BJ (cell line): ENCODE data around the gene TM4SF4. TPM values are rescaled to one million over a fixed set of nuclear protein-coding genes. Genes with fewer than 3 reads are reported as not detected.

ENCODE experiments used
- CTCF ChIA-PET: fragments of 350-600 bp; formaldehyde crosslinking; extraction: SDS; loops from one replicate; lab custom pipeline; 2021; ENCODE audit warnings: antibody characterized with exemption, inconsistent platforms; lab: Yijun Ruan, JAX
- POLR2A ChIA-PET: fragments of 300-600 bp; sonication (Branson Sonifier 250); formaldehyde crosslinking; extraction: SDS; loops from one replicate; lab custom pipeline; 2021; ENCODE audit warnings: antibody characterized with exemption; lab: Charles Lee
- DNase-seq: peaks from one replicate; pipeline ENCODE4 v3.0.0-alpha.2; 2011; ENCODE audit warnings: low read depth
- H3K27me3 ChIP-seq: 2 replicates; pipeline ENCODE4 v1.6.0; 2011; ENCODE audit warnings: low read length; ENCODE audit not compliant: control insufficient read depth, insufficient read depth
- H3K36me3 ChIP-seq: 2 replicates; pipeline ENCODE4 v1.5.1; 2011; ENCODE audit warnings: low read length; ENCODE audit not compliant: control insufficient read depth, insufficient read depth
- H3K4me3 ChIP-seq: 2 replicates; pipeline ENCODE4 v1.5.1; 2011; ENCODE audit warnings: low read depth, mild to moderate bottlenecking, control low read depth, low read length
- polyA minus RNA-seq: library from RNA; depleted of rRNA, polyadenylated mRNA; stranded (reverse); fragments of >200 nt; gene quantifications from 2 replicates; pipeline ENCODE4 v1.2.3, GENCODE V29; 2011; rRNA and poly(A)+ RNA removed
- polyA plus RNA-seq: library from polyadenylated mRNA; depleted of rRNA; stranded (reverse); fragments of >200 nt; gene quantifications from 2 replicates; pipeline ENCODE4 v1.2.3, GENCODE V29; 2011; rRNA removed
- TF ChIP-seq, protein P1 (sequence below): IDR thresholded peaks from 2 replicates; pipeline ENCODE4 v1.5.1; 2011; ENCODE audit warnings: low read depth, mild to moderate bottlenecking, control low read depth, inconsistent platforms, low read length, moderate library complexity; ENCODE audit not compliant: insufficient read depth

TM4SF4 gene
- polyA plus RNA-seq (0.10 and 0.42 TPM in 2 replicates), polyA minus RNA-seq (0.62 TPM in 1 of 2 replicates, not detected in the other)

GRCh38 chr3:149474250-149474817, at the start of gene TM4SF4:
TM4SF4 (plus strand) TSS chr3:149474697; CDS start chr3:149474878, 181 bp downstream.
- TF ChIP-seq, protein P1, sequence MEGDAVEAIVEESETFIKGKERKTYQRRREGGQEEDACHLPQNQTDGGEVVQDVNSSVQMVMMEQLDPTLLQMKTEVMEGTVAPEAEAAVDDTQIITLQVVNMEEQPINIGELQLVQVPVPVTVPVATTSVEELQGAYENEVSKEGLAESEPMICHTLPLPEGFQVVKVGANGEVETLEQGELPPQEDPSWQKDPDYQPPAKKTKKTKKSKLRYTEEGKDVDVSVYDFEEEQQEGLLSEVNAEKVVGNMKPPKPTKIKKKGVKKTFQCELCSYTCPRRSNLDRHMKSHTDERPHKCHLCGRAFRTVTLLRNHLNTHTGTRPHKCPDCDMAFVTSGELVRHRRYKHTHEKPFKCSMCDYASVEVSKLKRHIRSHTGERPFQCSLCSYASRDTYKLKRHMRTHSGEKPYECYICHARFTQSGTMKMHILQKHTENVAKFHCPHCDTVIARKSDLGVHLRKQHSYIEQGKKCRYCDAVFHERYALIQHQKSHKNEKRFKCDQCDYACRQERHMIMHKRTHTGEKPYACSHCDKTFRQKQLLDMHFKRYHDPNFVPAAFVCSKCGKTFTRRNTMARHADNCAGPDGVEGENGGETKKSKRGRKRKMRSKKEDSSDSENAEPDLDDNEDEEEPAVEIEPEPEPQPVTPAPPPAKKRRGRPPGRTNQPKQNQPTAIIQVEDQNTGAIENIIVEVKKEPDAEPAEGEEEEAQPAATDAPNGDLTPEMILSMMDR: no peak

DNA sequence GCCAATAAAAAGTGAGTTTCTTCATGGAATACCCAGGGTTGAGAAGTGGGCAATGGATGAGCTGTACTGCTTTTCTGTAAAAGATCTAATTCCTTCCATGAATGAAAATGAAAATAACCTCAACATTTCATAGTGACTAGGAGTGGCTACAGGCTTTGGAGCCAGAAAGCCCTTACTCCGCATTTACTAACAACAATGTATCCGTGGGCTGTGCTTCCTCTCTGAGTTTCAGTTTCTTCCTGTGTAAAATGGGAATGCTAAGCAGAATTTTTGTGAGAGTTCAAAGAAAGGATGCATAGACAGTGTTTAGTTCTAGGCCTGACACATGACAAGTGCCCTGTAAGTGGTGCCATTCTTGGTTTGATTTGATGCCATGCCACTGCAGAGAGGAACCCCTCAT, 49.6 kb upstream of the TM4SF4 start:
- Histone ChIP-seq H3K36me3 (no peaks in the 10 kb centered on the region), H3K4me3 (no peak overlapping the region), H3K27me3 (no peaks in the 10 kb centered on the region)
- TF ChIP-seq, protein P1: no peak
- POLR2A ChIA-PET: no interaction called here
- CTCF ChIA-PET: no interaction called here
- DNase-seq: no peak

More at GRCh38 chr3:149474250-149474817, at the start of gene TM4SF4:
- ChIA-PET POLR2A (no interaction called here), CTCF (interaction anchor here (0.5 to 1.4 kb wide), 4 partner anchors 19 to 519 kb away, joined by 3 to 4 read pairs (median 3); no protein-coding TSS in a partner anchor)
- no peaks in the 10 kb centered on the region for H3K27me3 ChIP-seq
- H3K4me3 ChIP-seq: no peak within 1 kb of the TSS
- H3K36me3 ChIP-seq: no peaks in the 10 kb centered on the region
- DNase-seq: no peak

DNA sequence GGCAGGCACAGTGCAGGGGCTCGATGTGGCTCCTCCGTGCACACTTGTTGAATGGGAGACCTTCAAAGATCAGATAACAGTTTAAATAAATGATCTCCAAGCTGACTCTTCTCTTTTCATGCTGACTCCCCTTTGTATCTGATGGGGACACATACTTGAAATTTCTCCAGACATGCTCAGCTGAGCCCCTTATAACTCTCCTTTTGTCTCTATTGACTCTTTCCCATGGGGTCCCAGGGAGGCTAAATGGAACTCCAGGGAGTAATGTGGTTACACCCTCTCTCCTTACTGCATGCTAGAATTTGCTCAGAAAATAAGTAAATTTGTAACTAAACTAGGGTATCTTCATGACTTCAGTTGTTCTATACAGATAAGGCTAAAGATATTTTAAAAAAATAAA, 48.2 kb upstream of the TM4SF4 start:
- TF ChIP-seq, protein P1: no peak
- Histone ChIP-seq H3K36me3 (no peaks in the 10 kb centered on the region), H3K4me3 (no peak overlapping the region), H3K27me3 (no peaks in the 10 kb centered on the region)
- POLR2A ChIA-PET: no interaction called here
- CTCF ChIA-PET: no interaction called here
- no peak for DNase-seq

DNA sequence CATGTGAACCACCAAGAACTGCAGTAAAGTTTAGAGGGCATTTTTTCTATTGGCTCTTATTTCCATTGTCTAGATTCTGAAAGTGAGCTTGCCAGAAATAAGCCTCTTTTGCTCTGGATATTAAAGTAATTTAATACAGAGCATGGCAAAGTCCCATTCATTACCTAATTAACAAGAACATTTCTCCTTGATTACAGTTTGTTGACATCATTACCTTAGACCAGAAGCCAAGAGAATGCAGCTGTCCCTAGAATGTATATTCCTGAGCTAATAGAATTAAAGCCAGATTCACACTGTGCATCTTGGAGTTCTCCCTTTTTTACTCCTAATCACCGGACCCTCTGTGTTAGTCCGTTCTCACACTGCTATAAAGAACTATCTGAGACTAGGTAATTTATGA, 46.4 kb upstream of the TM4SF4 start:
- Histone ChIP-seq H3K27me3 (no peaks in the 10 kb centered on the region), H3K36me3 (no peaks in the 10 kb centered on the region), H3K4me3 (no peak overlapping the region)
- DNase-seq: no peak
- CTCF ChIA-PET: no interaction called here
- POLR2A ChIA-PET: no interaction called here
- TF ChIP-seq, protein P1: no peak

GRCh38 chr3:149430216-149430615, 44.3 kb upstream of the TM4SF4 start:
- H3K27me3 ChIP-seq: no peaks in the 10 kb centered on the region
- ChIA-PET CTCF (interaction anchor here (1.2 kb wide), 1 partner anchor 19 kb away, joined by 3 read pairs; no protein-coding TSS in a partner anchor), POLR2A (no interaction called here)
- DNase-seq: no peak
- TF ChIP-seq, protein P1: no peak
- H3K4me3 ChIP-seq: no peak overlapping the region
- no peaks in the 10 kb centered on the region for H3K36me3 ChIP-seq
